ENCODE results near the gene AKR1B15. TPM values are rescaled to one million over a fixed set of nuclear protein-coding genes. Genes with fewer than 3 reads are reported as not detected.
"Not testable (repeated sequence)": the region's sequence is repeated elsewhere in the genome, so short reads cannot be mapped to it uniquely, and the experiment has no call there.

AKR1B15 gene
- polyA plus RNA-seq, 1 donor (not counting 4 experiments of a cell fraction or from before 2014, with no cell fraction given) = 0.28 TPM

DNA sequence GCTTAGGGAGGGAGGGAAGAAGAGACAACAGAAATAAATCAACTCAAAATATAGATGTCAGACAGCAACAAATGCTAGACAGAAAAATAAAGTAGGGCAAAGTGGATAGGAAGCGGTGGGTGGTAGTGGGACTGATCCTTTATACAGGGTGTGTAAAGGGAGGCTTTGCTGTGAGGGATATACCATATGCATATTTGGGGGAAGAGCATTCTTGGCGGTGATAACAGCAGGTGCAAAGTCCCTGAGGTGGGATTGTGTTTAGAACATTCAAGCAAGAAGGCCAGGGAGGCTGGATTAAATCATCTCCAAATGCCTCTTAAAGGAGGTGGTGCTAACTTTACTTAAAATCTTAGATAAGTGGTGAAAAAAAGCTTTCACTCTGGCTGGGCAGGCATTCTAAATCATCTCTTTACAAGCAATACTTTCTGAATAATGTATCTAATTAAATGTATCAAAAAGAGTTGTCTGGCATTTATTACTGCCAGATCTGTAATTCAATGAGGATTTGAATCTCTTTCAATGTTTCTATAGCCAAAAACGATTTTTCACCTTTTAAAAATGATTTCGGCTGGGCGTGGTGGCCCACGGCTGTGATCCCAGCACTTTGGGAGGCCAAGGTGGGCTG lies 9.4 kb upstream of the AKR1B15 start:
- Histone ChIP-seq H3K4me2 (ENCODE audit: control insufficient read depth, extremely low read depth, insufficient read depth, low read depth, low read length) (no peak overlapping the region), H3K36me3 (ENCODE audit: control insufficient read depth in 2 of 2, extremely low read depth in 1 of 2, insufficient read depth in 2 of 2, low read length in 2 of 2) (no peaks in the 10 kb centered on the region), H3K27ac (ENCODE audit: control insufficient read depth, insufficient read depth, low read length) (no peak overlapping the region), H3K9me3 (ENCODE audit: control insufficient read depth, low read depth, low read length) (no peaks in the 10 kb centered on the region), H3K4me1 (ENCODE audit: control insufficient read depth, extremely low read depth, insufficient read depth, low read length) (no peaks in the 10 kb centered on the region), H3K79me2 (ENCODE audit: control insufficient read depth, insufficient read depth, low read length) (no peaks in the 10 kb centered on the region), H3K9ac (ENCODE audit: control insufficient read depth, extremely low read depth, insufficient read depth, low read length) (no peak overlapping the region), H4K20me1 (ENCODE audit: control insufficient read depth, extremely low read depth, insufficient read depth, low read length) (no peaks in the 10 kb centered on the region), H2AFZ (ENCODE audit: control insufficient read depth, low read length) (no peak overlapping the region), H3K4me3 (ENCODE audit: control insufficient read depth in 2 of 3, extremely low read depth in 1 of 3, insufficient read depth in 2 of 3, low read depth in 1 of 3, low read length in 3 of 3) (no peak overlapping the region), H3K9me1 (ENCODE audit: control insufficient read depth, extremely low read depth, insufficient read depth, low read length) (no peaks in the 10 kb centered on the region), H3K27me3 (ENCODE audit: control insufficient read depth, extremely low read depth, insufficient read depth, low read length) (no peaks in the 10 kb centered on the region)
- dilution Hi-C loops (cut with MboI; ENCODE audit: extremely low pct_ligation_motif_present, low sequenced_read_pairs) = no loop called here
- FAIRE-seq (no peak), DNase-seq (ENCODE audit: low read depth, low spot score) (no peak)
- no peak for TF ChIP-seq EZH2 (IDR thresholded peaks at IDR 0.05; ENCODE audit: low read length)
- TF ChIP-seq, protein P1, sequence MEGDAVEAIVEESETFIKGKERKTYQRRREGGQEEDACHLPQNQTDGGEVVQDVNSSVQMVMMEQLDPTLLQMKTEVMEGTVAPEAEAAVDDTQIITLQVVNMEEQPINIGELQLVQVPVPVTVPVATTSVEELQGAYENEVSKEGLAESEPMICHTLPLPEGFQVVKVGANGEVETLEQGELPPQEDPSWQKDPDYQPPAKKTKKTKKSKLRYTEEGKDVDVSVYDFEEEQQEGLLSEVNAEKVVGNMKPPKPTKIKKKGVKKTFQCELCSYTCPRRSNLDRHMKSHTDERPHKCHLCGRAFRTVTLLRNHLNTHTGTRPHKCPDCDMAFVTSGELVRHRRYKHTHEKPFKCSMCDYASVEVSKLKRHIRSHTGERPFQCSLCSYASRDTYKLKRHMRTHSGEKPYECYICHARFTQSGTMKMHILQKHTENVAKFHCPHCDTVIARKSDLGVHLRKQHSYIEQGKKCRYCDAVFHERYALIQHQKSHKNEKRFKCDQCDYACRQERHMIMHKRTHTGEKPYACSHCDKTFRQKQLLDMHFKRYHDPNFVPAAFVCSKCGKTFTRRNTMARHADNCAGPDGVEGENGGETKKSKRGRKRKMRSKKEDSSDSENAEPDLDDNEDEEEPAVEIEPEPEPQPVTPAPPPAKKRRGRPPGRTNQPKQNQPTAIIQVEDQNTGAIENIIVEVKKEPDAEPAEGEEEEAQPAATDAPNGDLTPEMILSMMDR (optimal IDR thresholded peaks at IDR 0.05 in 1 of 3, IDR thresholded peaks at IDR 0.05 in 1 of 3, conservative IDR thresholded peaks at IDR 0.05 in 1 of 3; ENCODE audit: extremely low read depth in 1 of 3, insufficient read depth in 2 of 3, low read length in 3 of 3) = no peak

GRCh38 chr7:134541501-134542194 lies 7.3 kb upstream of the AKR1B15 start:
- H3K27me3 ChIP-seq (ENCODE audit: control insufficient read depth, extremely low read depth, insufficient read depth, low read length); H3K79me2 ChIP-seq (ENCODE audit: control insufficient read depth, insufficient read depth, low read length); H3K36me3 ChIP-seq (ENCODE audit: control insufficient read depth in 2 of 2, extremely low read depth in 1 of 2, insufficient read depth in 2 of 2, low read length in 2 of 2); dilution Hi-C loops (cut with MboI; ENCODE audit: extremely low pct_ligation_motif_present, low sequenced_read_pairs); H3K9me1 ChIP-seq (ENCODE audit: control insufficient read depth, extremely low read depth, insufficient read depth, low read length); H3K4me3 ChIP-seq (ENCODE audit: control insufficient read depth in 2 of 3, extremely low read depth in 1 of 3, insufficient read depth in 2 of 3, low read depth in 1 of 3, low read length in 3 of 3); H4K20me1 ChIP-seq (ENCODE audit: control insufficient read depth, extremely low read depth, insufficient read depth, low read length); H3K4me2 ChIP-seq (ENCODE audit: control insufficient read depth, extremely low read depth, insufficient read depth, low read depth, low read length); H3K9me3 ChIP-seq (ENCODE audit: control insufficient read depth, low read depth, low read length); H3K4me1 ChIP-seq (ENCODE audit: control insufficient read depth, extremely low read depth, insufficient read depth, low read length); FAIRE-seq; H2AFZ ChIP-seq (ENCODE audit: control insufficient read depth, low read length); H3K27ac ChIP-seq (ENCODE audit: control insufficient read depth, insufficient read depth, low read length); H3K9ac ChIP-seq (ENCODE audit: control insufficient read depth, extremely low read depth, insufficient read depth, low read length); DNase-seq (ENCODE audit: low read depth, low spot score): not testable (repeated sequence)

Data from keratinocyte (primary cell).